ENCODE results near the gene REV3L. TPM values are rescaled to one million over a fixed set of nuclear protein-coding genes. Genes with fewer than 3 reads are reported as not detected.

The REV3L gene
- total and polyA plus RNA-seq, 4 donors = 3.8 to 17.7 (median 11.2) TPM

DNA sequence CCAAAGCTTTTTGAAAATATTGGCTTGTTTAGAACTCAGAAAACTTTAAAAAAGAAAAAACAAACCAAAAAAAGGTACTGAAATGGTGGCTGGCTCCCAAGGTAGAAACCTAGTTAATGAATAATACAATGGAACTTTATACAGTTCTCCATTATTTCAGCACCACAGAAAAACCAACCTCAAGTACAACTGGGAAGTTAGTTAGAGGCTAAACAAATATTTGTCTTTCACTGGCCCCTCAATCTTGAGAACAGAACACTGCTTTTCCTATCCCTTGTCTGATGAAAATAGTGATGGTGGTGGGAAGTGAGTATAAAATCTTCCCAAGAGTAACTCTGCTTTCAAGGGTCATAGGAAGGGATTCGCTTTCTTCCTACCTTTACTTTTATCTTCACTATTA is 126.5 kb downstream of the REV3L start (continued):
- peak in 1 of 2 donors; percentile 8 for TF ChIP-seq RAD21 (IDR thresholded peaks at IDR 0.05)
- no peak for TF ChIP-seq TAF1 (conservative IDR thresholded peaks at IDR 0.05)
- no peak for TF ChIP-seq RXRA (IDR thresholded peaks at IDR 0.05)
- no peak for TF ChIP-seq EGR1 (IDR thresholded peaks at IDR 0.05; ENCODE audit: low read depth in 2 of 2)

DNA sequence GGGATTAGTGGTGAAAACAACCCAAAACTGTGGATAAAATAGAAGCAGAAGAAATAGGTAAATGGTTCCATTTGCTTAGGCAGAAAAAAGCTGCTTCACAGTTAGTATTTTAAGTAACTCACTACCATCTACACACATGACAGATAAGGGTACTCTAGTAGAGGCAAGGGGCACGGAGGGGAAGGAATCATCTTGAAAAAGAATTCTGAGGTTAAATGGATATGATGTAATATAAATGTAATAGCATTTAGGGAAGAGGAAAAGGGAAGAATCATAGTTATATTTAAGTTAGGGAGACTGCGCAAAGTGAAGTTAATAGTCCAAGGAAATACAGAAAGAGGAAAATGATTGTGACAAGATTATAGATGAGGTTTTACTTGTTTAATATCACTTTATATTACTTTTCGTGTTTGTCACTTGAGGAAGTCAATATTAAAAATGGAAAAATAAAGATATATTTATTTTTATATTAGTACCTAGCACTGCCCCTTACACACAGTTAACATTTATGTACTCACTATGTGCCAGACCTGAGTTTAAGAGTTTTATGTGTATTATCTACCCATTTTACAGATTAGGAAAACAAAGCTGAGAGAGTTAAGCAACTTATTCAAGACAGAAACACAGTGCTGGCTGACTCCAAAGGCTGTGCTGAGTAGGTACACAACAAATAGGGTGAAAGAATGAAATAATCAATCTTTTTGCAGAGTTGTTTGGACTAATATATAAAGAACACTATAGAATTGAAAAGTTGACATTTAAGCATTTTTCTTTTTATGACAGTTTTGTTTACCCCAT is 128.1 kb downstream of the REV3L start:
- H3K36me3 ChIP-seq (ENCODE audit: control insufficient read depth in 4 of 4, insufficient read depth in 3 of 4, low read depth in 1 of 4, low read length in 3 of 4) = peaks cover 0 to 11% (median 6%) of the 10 kb centered on the region in 4 donors
- no peak overlapping the region for H3K4me3 ChIP-seq (ENCODE audit: low read depth in 1 of 3, low read length in 3 of 3)
- no peak overlapping the region for H3K9ac ChIP-seq (ENCODE audit: low read depth in 1 of 2, low read length in 2 of 2)
- no peaks in the 10 kb centered on the region for H3K27me3 ChIP-seq (ENCODE audit: control insufficient read depth in 4 of 4, insufficient read depth in 4 of 4, low read length in 3 of 4)
- WGBS = 85% methylated on average over 3 of the region's 3 CpGs
- TF ChIP-seq TAF1 (conservative IDR thresholded peaks at IDR 0.05) (no peak), EGR1 (IDR thresholded peaks at IDR 0.05; ENCODE audit: low read depth in 2 of 2) (no peak), JUND (IDR thresholded peaks at IDR 0.05) (no peak), HNF4A (conservative IDR thresholded peaks at IDR 0.05) (no peak), HNF4G (IDR thresholded peaks at IDR 0.05) (no peak), FOXA2 (IDR thresholded peaks at IDR 0.05) (no peak), YY1 (IDR thresholded peaks at IDR 0.05) (no peak), NR2F2 (IDR thresholded peaks at IDR 0.05) (no peak), RXRA (IDR thresholded peaks at IDR 0.05) (no peak), SP1 (IDR thresholded peaks at IDR 0.05) (no peak)
- TF ChIP-seq, protein P1, sequence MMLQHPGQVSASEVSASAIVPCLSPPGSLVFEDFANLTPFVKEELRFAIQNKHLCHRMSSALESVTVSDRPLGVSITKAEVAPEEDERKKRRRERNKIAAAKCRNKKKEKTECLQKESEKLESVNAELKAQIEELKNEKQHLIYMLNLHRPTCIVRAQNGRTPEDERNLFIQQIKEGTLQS (IDR thresholded peaks at IDR 0.05) = no peak
- TF ChIP-seq, protein P2, sequence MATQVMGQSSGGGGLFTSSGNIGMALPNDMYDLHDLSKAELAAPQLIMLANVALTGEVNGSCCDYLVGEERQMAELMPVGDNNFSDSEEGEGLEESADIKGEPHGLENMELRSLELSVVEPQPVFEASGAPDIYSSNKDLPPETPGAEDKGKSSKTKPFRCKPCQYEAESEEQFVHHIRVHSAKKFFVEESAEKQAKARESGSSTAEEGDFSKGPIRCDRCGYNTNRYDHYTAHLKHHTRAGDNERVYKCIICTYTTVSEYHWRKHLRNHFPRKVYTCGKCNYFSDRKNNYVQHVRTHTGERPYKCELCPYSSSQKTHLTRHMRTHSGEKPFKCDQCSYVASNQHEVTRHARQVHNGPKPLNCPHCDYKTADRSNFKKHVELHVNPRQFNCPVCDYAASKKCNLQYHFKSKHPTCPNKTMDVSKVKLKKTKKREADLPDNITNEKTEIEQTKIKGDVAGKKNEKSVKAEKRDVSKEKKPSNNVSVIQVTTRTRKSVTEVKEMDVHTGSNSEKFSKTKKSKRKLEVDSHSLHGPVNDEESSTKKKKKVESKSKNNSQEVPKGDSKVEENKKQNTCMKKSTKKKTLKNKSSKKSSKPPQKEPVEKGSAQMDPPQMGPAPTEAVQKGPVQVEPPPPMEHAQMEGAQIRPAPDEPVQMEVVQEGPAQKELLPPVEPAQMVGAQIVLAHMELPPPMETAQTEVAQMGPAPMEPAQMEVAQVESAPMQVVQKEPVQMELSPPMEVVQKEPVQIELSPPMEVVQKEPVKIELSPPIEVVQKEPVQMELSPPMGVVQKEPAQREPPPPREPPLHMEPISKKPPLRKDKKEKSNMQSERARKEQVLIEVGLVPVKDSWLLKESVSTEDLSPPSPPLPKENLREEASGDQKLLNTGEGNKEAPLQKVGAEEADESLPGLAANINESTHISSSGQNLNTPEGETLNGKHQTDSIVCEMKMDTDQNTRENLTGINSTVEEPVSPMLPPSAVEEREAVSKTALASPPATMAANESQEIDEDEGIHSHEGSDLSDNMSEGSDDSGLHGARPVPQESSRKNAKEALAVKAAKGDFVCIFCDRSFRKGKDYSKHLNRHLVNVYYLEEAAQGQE (IDR thresholded peaks at IDR 0.05) = no peak
- TF ChIP-seq, protein P3, sequence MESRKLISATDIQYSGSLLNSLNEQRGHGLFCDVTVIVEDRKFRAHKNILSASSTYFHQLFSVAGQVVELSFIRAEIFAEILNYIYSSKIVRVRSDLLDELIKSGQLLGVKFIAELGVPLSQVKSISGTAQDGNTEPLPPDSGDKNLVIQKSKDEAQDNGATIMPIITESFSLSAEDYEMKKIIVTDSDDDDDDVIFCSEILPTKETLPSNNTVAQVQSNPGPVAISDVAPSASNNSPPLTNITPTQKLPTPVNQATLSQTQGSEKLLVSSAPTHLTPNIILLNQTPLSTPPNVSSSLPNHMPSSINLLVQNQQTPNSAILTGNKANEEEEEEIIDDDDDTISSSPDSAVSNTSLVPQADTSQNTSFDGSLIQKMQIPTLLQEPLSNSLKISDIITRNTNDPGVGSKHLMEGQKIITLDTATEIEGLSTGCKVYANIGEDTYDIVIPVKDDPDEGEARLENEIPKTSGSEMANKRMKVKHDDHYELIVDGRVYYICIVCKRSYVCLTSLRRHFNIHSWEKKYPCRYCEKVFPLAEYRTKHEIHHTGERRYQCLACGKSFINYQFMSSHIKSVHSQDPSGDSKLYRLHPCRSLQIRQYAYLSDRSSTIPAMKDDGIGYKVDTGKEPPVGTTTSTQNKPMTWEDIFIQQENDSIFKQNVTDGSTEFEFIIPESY (IDR thresholded peaks at IDR 0.05) = no peak
- TF ChIP-seq, protein P4, sequence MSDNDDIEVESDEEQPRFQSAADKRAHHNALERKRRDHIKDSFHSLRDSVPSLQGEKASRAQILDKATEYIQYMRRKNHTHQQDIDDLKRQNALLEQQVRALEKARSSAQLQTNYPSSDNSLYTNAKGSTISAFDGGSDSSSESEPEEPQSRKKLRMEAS (IDR thresholded peaks at IDR 0.05) = no peak
- DNase-seq (ENCODE audit: low spot score) = no peak
- peaks cover 0 to 4% (median under 1%) of the 10 kb centered on the region in 4 donors for H3K4me1 ChIP-seq (ENCODE audit: control insufficient read depth in 4 of 4, insufficient read depth in 4 of 4, low read length in 3 of 4)
- no peak overlapping the region for H3K27ac ChIP-seq (ENCODE audit: low read depth in 1 of 2, low read length in 2 of 2)
- H3K9me3 ChIP-seq (ENCODE audit: control insufficient read depth in 4 of 4, low read length in 3 of 4) = no peaks in the 10 kb centered on the region
